HPDE6-E6E7 (cell line): ENCODE results near the gene CFAP300.
A peak's percentile ranks its signal among the peaks of the same experiment; 100 is the strongest.

Experiments
- DNase-seq: peaks from one replicate; pipeline ENCODE4 v3.0.0; 2011; ENCODE audit warnings: missing footprints; ENCODE audit errors: extremely low spot score

CFAP300 gene

GRCh38 chr11:102047305-102047924, at the start of gene CFAP300:
Gene CFAP300, plus strand, starts transcription at chr11:102047437. Its CDS starts 34 bp downstream, at chr11:102047471.
- peak; percentile 66 for DNase-seq

- DNase-seq = no peak
Observed at GRCh38 chr11:102001657-102002338, 45.4 kb upstream of the CFAP300 start.

- DNase-seq = no peak
Observed at GRCh38 chr11:102004220-102004619, 43.0 kb upstream of the CFAP300 start.

- no peak for DNase-seq
Observed at GRCh38 chr11:102005306-102005705, 41.9 kb upstream of the CFAP300 start.

GRCh38 chr11:102006835-102007566, 40.2 kb upstream of the CFAP300 start:
- no peak for DNase-seq

GRCh38 chr11:102007567-102008437, 39.4 kb upstream of the CFAP300 start:
- DNase-seq = peak; percentile 31

- peak; percentile 92 for DNase-seq
Observed at GRCh38 chr11:102010776-102011494, 36.3 kb upstream of the CFAP300 start.

- no peak for DNase-seq
Observed at GRCh38 chr11:102012946-102013345, 34.3 kb upstream of the CFAP300 start.

GRCh38 chr11:102014756-102015155, 32.5 kb upstream of the CFAP300 start:
- no peak for DNase-seq

GRCh38 chr11:102017026-102017425, 30.2 kb upstream of the CFAP300 start:
- DNase-seq = no peak

- no peak for DNase-seq
Observed at GRCh38 chr11:102026217-102026616, 21.0 kb upstream of the CFAP300 start.

- DNase-seq = no peak
Observed at GRCh38 chr11:102026959-102027358, 20.3 kb upstream of the CFAP300 start.

GRCh38 chr11:102036757-102037156, 10.5 kb upstream of the CFAP300 start:
- no peak for DNase-seq

- no peak for DNase-seq
Observed at GRCh38 chr11:102046841-102047240, 396 bp upstream of the CFAP300 start.

- no peak for DNase-seq
Observed at GRCh38 chr11:102050927-102051575, 3.8 kb downstream of the CFAP300 start.

- no peak for DNase-seq
Observed at GRCh38 chr11:102061276-102061675, 14.0 kb downstream of the CFAP300 start.

GRCh38 chr11:102062106-102062505, 14.9 kb downstream of the CFAP300 start:
- DNase-seq = no peak

- peak; percentile 73 for DNase-seq
Observed at GRCh38 chr11:102064316-102064715, 17.1 kb downstream of the CFAP300 start.

GRCh38 chr11:102070766-102071165, 23.5 kb downstream of the CFAP300 start:
- DNase-seq = no peak
